ENCODE results near the gene BTBD17.

DNA sequence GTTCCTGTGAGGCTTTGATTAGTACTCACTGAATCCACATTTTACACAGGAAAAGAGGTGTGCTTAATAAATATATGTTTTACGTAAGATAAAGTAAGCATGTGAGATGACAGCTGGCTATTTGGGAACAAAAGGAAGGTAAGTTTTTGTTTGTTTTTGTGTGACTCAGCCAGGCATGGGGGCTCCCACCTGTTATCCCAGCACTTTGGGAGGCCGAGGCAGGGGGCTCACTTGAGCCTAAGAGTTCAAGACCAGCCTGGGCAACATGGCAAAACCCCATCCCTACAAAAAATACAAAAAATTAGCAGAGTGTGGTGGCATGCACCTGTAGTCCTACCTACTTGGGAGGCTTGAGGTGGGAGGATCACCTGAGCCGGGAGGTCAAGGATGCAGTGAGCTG, 23.5 kb upstream of the BTBD17 start:
- TF ChIP-seq, protein P1, sequence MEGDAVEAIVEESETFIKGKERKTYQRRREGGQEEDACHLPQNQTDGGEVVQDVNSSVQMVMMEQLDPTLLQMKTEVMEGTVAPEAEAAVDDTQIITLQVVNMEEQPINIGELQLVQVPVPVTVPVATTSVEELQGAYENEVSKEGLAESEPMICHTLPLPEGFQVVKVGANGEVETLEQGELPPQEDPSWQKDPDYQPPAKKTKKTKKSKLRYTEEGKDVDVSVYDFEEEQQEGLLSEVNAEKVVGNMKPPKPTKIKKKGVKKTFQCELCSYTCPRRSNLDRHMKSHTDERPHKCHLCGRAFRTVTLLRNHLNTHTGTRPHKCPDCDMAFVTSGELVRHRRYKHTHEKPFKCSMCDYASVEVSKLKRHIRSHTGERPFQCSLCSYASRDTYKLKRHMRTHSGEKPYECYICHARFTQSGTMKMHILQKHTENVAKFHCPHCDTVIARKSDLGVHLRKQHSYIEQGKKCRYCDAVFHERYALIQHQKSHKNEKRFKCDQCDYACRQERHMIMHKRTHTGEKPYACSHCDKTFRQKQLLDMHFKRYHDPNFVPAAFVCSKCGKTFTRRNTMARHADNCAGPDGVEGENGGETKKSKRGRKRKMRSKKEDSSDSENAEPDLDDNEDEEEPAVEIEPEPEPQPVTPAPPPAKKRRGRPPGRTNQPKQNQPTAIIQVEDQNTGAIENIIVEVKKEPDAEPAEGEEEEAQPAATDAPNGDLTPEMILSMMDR (IDR thresholded peaks at IDR 0.05; ENCODE audit: insufficient read depth, low read depth, low read length) = no peak
- no peak for TF ChIP-seq EZH2 (IDR thresholded peaks at IDR 0.05; ENCODE audit: insufficient read depth, low read length)
